GM18867 (cell line): ENCODE data around the gene FUT2.
A peak's percentile ranks its signal among the peaks of the same experiment; 100 is the strongest.
"Not testable (repeated sequence)": the region's sequence is repeated elsewhere in the genome, so short reads cannot be mapped to it uniquely, and the experiment has no call there.

Experiments used
- ATAC-seq: cut with Tn5 transposase; IDR thresholded peaks from one replicate; pipeline ENCODE4 v1.9.1; 2021; ENCODE audit warnings: mild to moderate bottlenecking, moderate library complexity; ENCODE audit not compliant: unreplicated experiment

Gene FUT2

GRCh38 chr19:48698046-48698445 is 2.3 kb downstream of the FUT2 start:
- ATAC-seq, result no peak

GRCh38 chr19:48702701-48703100 is 6.9 kb downstream of the FUT2 start:
- ATAC-seq, result no peak

- ATAC-seq, result no peak
These were observed 7.5 kb downstream of the FUT2 start for GRCh38 chr19:48703316-48703715.

- no peak for ATAC-seq
These were observed 9.7 kb downstream of the FUT2 start for GRCh38 chr19:48705431-48705830.

- ATAC-seq, result no peak
These were observed 12.7 kb downstream of the FUT2 start for GRCh38 chr19:48708471-48708870.

GRCh38 chr19:48711106-48711662 is 15.4 kb downstream of the FUT2 start:
- ATAC-seq, result no peak

- no peak for ATAC-seq
These were observed 17.5 kb downstream of the FUT2 start for GRCh38 chr19:48713041-48713863.

- peak; percentile 82 for ATAC-seq
These were observed 18.3 kb downstream of the FUT2 start for GRCh38 chr19:48713864-48714755.

- ATAC-seq, result no peak
These were observed 19.2 kb downstream of the FUT2 start for GRCh38 chr19:48714759-48715675.

- no peak for ATAC-seq
These were observed 20.0 kb downstream of the FUT2 start for GRCh38 chr19:48715681-48716171.

- no peak for ATAC-seq
These were observed 21.0 kb downstream of the FUT2 start for GRCh38 chr19:48716562-48717291.

GRCh38 chr19:48718106-48718505 is 22.3 kb downstream of the FUT2 start:
- not testable (repeated sequence) for ATAC-seq

- ATAC-seq, result no peak
These were observed 23.0 kb downstream of the FUT2 start for GRCh38 chr19:48718711-48719231.

- no peak for ATAC-seq
These were observed 23.7 kb downstream of the FUT2 start, which contains the start of gene MAMSTR for GRCh38 chr19:48719263-48720171. Gene MAMSTR (minus strand): TSS chr19:48719725. CDS start chr19:48719031, 694 bp downstream.

GRCh38 chr19:48720251-48720612 is 24.5 kb downstream of the FUT2 start:
- ATAC-seq, result no peak

GRCh38 chr19:48720613-48721296 is 25.0 kb downstream of the FUT2 start:
- ATAC-seq, result peak; percentile 80

GRCh38 chr19:48722196-48722708 is 26.5 kb downstream of the FUT2 start:
- ATAC-seq, result no peak
